ENCODE data around the gene HSF4.
"Not testable (repeated sequence)": the region's sequence is repeated elsewhere in the genome, so short reads cannot be mapped to it uniquely, and the experiment has no call there.

HSF4 gene, protein sequence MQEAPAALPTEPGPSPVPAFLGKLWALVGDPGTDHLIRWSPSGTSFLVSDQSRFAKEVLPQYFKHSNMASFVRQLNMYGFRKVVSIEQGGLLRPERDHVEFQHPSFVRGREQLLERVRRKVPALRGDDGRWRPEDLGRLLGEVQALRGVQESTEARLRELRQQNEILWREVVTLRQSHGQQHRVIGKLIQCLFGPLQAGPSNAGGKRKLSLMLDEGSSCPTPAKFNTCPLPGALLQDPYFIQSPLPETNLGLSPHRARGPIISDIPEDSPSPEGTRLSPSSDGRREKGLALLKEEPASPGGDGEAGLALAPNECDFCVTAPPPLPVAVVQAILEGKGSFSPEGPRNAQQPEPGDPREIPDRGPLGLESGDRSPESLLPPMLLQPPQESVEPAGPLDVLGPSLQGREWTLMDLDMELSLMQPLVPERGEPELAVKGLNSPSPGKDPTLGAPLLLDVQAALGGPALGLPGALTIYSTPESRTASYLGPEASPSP

DNA sequence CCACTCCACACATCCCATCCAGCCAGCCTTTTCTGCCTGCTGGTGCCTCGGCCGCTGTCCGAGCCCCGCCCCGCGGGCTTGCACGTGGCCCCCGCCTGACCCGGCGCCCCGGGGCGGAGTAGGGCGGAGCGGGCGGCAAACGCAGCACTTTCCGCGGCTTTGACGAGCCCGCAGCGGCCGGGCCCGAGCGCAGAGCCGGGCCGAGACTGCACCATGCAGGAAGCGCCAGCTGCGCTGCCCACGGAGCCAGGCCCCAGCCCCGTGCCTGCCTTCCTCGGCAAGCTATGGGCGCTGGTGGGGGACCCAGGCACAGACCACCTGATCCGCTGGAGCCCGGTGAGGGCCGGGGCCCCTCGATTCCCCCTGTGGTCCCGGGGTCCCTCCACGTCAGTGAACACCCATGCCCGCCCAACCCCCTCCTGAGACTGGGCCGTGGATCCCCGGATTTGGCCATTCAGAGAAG is at the start of gene HSF4:
HSF4 (plus strand) TSS at position 147 of the 463 bp plus-strand sequence; CDS start at position 214, 67 bp downstream.
- no peak for DNase-seq

DNA sequence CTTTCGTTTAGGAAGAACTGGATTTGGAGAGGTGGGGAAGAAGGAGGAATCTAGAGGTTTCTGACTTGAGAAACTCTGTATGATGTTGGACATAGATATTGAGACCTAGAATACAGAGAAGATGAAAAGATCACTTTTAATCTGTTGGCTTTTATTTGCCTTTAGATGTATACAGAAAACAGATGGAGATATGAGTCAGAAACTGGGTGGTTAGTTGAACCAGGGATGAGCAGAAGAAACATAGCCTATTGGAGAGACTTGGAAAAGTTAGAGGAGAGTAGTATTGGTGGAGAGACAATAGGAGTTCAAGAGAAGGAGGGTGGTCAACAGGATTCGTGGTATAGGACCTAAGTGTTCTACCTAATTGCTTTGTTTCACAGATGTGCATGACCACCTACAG is 49.8 kb upstream of the HSF4 start:
- DNase-seq, result no peak

DNA sequence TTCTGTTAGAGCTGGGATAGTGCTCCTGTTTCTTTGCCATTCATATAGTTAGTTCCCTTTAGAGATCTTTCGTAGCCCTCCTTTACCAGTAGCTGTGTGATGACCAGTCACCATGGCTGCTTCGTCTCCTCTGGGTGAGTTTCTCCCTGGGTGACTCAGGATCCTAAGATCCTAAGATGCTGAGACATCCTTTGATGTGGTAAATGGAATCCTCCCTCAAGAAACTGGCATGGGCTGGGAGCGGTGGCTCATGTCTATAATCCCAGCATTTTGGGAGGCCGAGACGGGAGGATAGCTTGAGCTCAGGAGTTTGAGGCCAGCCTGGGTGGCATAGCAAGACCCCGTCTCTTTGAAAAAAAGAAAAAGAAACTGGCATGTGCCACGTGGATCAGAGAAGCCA is 48.9 kb upstream of the HSF4 start:
- DNase-seq, result no peak

- DNase-seq, result no peak
Observed at GRCh38 chr16:67116388-67117311, 47.9 kb upstream of the HSF4 start.

DNA sequence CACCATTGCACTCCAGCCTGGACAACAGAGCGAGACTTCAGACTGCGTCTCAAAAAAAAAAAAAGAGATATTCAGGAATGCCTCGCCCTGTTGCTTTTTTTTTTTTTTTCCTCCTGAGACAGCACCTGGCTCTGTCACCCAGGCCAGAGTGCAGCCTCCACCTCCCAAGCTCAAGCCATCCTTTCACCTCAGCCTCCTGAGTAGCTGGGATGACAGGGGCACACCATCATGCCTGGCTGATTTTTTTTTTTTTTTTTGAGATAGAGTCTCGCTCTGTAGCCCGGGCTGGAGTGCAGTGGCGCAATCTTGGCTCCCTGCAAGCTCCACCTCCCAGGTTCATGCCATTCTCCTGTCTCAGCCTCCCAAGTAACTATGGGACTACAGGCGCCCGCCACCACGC is 46.8 kb upstream of the HSF4 start:
- no peak for DNase-seq

- DNase-seq, result no peak
Observed at GRCh38 chr16:67120025-67120424, 44.5 kb upstream of the HSF4 start.

DNA sequence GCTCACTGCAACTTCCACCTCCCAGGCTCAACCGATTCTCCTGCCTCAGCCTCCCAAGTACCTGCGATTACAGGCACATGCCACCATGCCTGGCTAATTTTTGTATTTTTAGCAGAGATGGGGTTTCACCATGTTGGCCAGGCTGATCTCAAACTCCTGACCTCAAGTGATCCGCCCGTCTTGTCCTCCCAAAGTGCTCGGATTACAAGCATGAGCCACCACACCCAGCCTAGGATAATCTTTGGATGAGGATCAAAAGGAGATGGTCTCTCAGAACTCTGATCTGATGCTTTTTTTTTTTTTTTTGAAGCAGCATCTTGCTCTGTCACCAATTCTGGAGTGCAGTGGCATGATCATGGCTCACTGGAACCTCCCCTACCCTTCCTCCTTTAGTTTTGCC is 41.7 kb upstream of the HSF4 start:
- not testable (repeated sequence) for DNase-seq

- no peak for DNase-seq
Observed at GRCh38 chr16:67128417-67128816, 36.1 kb upstream of the HSF4 start.

- no peak for DNase-seq
Observed at GRCh38 chr16:67128887-67129286, 35.7 kb upstream of the HSF4 start.

DNA sequence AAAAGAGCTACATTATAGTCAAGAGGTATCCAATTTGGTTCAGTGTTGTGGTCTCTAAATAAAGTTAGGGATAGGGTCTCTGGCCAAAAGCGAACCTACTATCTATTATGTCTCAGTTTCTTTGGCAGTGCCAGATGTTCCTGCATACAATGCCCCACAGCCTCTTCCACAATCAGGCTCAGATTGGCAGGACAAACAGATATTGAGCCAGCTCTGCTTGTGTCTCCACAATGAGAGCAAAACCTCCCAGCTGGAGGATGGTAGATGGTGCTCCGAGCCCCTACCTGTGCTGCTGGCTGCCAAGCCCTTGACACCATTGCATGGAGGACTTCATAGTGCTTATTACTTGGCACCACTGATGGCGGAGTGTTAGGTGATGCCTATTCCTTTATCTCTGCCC is 35.1 kb upstream of the HSF4 start:
- no peak for DNase-seq

DNA sequence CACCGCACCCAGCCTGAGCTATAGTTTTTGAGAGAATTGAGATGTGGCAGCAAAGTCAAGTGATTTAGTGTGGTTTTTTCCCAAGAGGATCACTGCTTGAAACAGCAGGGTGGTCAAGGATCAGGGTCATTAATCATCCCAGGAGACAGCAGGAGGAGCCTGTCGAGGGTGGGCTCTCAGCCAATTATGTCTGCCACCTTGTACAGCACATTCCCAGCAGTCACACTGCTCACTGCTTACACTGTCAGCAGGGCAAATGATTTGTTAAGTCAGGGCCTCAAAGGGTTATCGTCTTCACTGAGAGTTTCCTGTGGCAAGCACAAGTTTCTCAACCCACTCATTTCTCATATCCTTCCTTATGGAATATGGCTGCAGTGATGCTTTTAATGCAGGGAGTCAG is 26.9 kb upstream of the HSF4 start:
- DNase-seq, result no peak

DNA sequence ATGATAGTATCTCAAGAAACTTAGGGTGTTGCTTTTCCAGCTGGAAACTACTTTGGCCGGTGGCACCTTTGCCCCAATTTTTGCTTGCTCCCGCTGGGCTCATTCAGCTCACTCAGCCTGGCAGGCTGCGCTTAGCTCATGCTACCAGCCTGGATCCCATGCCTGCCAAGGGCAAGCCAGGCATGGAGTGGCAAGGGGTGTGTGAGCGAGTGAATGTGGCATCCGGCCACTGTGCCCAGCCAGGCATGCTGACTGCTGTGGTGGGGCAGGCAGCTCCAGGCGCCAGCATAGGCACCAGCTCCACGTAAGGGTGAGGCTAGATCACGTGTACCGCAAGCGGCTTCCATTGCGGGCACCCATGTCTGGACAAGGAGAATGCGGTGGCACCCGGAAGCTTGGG is 23.2 kb upstream of the HSF4 start:
- DNase-seq, result no peak

GRCh38 chr16:67142342-67142741 is 22.2 kb upstream of the HSF4 start:
- DNase-seq, result no peak

GRCh38 chr16:67144943-67145342 is 19.6 kb upstream of the HSF4 start:
- DNase-seq, result no peak

GRCh38 chr16:67145746-67146145 is 18.8 kb upstream of the HSF4 start:
- no peak for DNase-seq

GRCh38 chr16:67146523-67147357 is 17.8 kb upstream of the HSF4 start:
- DNase-seq, result no peak

- no peak for DNase-seq
Observed at GRCh38 chr16:67147437-67148140, 17.0 kb upstream of the HSF4 start.

GRCh38 chr16:67148221-67148620 is 16.3 kb upstream of the HSF4 start:
- DNase-seq, result no peak

GRCh38 chr16:67148656-67149275 is 15.8 kb upstream of the HSF4 start:
- DNase-seq, result no peak

- peak; percentile 24 for DNase-seq
Observed at GRCh38 chr16:67149276-67150046, 15.1 kb upstream of the HSF4 start.
